ENCODE data around the gene SYT9.

SYT9 gene

DNA sequence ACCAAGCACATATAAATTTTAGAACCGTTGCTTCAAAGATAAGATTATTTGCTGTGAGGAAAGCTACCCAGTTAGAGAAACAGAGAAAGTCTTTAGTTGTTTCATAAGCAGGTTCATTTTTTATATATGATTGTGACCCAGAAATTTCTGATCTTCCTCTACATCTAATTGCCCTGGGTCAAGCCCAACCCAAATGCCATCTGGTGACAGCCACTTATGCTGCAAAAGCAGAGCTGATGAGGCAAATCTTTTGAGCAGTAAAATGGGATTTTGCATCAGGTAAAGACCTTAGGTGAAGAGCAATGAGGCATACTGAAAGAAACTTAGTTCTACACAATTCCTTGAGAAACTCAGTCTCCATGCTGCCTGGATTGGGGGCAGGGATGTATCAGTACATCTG lies 28.0 kb downstream of the SYT9 start:
- H4K20me1 ChIP-seq (ENCODE audit: control insufficient read depth, insufficient read depth, low read depth, low read length), result no peaks in the 10 kb centered on the region
- H3K4me2 ChIP-seq (ENCODE audit: low read length), result no peak overlapping the region
- H3K27me3 ChIP-seq (ENCODE audit: control insufficient read depth, low read length), result no peaks in the 10 kb centered on the region
- H3K9me2 ChIP-seq (replicated peaks; ENCODE audit: control insufficient read depth, low read length), result no peaks in the 10 kb centered on the region
- no peak overlapping the region for H3K4me3 ChIP-seq (ENCODE audit: low read length)
- no peaks in the 10 kb centered on the region for H3K9me3 ChIP-seq (ENCODE audit: control insufficient read depth, insufficient read depth, low read length)
- H3K36me3 ChIP-seq (ENCODE audit: control insufficient read depth, low read length), result no peaks in the 10 kb centered on the region
- no peak overlapping the region for H3K27ac ChIP-seq (ENCODE audit: low read depth, low read length)
- H3F3A ChIP-seq (ENCODE audit: control insufficient read depth, insufficient read depth), result no peaks in the 10 kb centered on the region
- H3K4me1 ChIP-seq (ENCODE audit: control insufficient read depth, low read length), result no peaks in the 10 kb centered on the region
- H3K79me2 ChIP-seq (ENCODE audit: control insufficient read depth, low read length), result no peaks in the 10 kb centered on the region
- no peak for TF ChIP-seq EZH2phosphoT487 (IDR thresholded peaks at IDR 0.05; ENCODE audit: borderline replicate concordance, low read length)
- TF ChIP-seq, protein P1, sequence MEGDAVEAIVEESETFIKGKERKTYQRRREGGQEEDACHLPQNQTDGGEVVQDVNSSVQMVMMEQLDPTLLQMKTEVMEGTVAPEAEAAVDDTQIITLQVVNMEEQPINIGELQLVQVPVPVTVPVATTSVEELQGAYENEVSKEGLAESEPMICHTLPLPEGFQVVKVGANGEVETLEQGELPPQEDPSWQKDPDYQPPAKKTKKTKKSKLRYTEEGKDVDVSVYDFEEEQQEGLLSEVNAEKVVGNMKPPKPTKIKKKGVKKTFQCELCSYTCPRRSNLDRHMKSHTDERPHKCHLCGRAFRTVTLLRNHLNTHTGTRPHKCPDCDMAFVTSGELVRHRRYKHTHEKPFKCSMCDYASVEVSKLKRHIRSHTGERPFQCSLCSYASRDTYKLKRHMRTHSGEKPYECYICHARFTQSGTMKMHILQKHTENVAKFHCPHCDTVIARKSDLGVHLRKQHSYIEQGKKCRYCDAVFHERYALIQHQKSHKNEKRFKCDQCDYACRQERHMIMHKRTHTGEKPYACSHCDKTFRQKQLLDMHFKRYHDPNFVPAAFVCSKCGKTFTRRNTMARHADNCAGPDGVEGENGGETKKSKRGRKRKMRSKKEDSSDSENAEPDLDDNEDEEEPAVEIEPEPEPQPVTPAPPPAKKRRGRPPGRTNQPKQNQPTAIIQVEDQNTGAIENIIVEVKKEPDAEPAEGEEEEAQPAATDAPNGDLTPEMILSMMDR (IDR thresholded peaks at IDR 0.05; ENCODE audit: low read depth, low read length, poor library complexity, severe bottlenecking), result no peak

DNA sequence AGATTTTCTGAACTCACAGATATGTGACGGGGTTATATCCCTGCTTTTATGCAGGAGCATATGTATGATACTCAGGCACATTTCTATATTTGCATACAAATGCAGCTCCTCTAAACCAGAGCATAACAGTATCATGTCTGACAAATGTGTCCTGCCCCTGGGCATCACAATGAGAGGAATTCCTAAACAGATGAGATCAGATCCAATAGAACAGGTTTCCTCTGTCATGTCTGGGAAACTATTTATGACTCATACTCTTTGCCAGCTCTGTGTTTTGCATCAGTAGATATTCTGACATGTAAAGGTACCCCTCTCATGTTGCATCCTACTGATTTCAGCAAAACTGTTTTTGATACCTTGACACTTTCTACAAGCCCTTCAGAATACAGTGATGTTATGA lies 29.4 kb downstream of the SYT9 start:
- no peaks in the 10 kb centered on the region for H4K20me1 ChIP-seq (ENCODE audit: control insufficient read depth, insufficient read depth, low read depth, low read length)
- H3K4me2 ChIP-seq (ENCODE audit: low read length), result no peak overlapping the region
- H3K79me2 ChIP-seq (ENCODE audit: control insufficient read depth, low read length), result no peaks in the 10 kb centered on the region
- TF ChIP-seq, protein P1 (IDR thresholded peaks at IDR 0.05; ENCODE audit: low read depth, low read length, poor library complexity, severe bottlenecking), result no peak
- no peak for TF ChIP-seq EZH2phosphoT487 (IDR thresholded peaks at IDR 0.05; ENCODE audit: borderline replicate concordance, low read length)
- no peak overlapping the region for H3K27ac ChIP-seq (ENCODE audit: low read depth, low read length)
- no peaks in the 10 kb centered on the region for H3K9me2 ChIP-seq (replicated peaks; ENCODE audit: control insufficient read depth, low read length)
- H3K27me3 ChIP-seq (ENCODE audit: control insufficient read depth, low read length), result no peaks in the 10 kb centered on the region
- H3K4me3 ChIP-seq (ENCODE audit: low read length), result no peak overlapping the region
- no peaks in the 10 kb centered on the region for H3K36me3 ChIP-seq (ENCODE audit: control insufficient read depth, low read length)
- no peaks in the 10 kb centered on the region for H3K4me1 ChIP-seq (ENCODE audit: control insufficient read depth, low read length)
- no peaks in the 10 kb centered on the region for H3F3A ChIP-seq (ENCODE audit: control insufficient read depth, insufficient read depth)
- H3K9me3 ChIP-seq (ENCODE audit: control insufficient read depth, insufficient read depth, low read length), result peaks cover 5% of the 10 kb centered on the region; the same call in 1 of the 2 replicates

DNA sequence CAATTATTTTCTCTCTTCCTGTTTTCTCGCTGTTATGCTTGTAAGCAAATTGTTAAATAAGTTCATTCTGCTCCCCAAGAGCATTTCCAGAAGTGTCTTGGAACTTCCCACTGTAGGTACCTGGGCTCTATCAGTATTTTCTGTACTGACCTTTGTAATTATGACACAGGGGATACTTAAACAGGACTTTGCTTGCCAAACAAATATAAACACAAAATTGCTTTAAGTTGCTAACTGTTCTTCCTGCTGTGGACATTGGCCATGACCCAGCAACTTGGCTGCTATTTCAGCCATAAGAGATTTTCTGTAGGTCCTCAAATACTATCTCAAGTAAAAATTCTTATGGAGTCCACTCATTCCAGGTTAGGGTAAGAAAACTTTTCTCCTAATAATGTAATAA lies 30.1 kb downstream of the SYT9 start:
- H3K27ac ChIP-seq (ENCODE audit: low read depth, low read length), result no peak overlapping the region
- H3K27me3 ChIP-seq (ENCODE audit: control insufficient read depth, low read length), result no peaks in the 10 kb centered on the region

More for the DNA sequence above, 30.1 kb downstream of the SYT9 start:
- Histone ChIP-seq H3K9me2 (replicated peaks; ENCODE audit: control insufficient read depth, low read length) (no peaks in the 10 kb centered on the region), H3F3A (ENCODE audit: control insufficient read depth, insufficient read depth) (no peaks in the 10 kb centered on the region), H3K79me2 (ENCODE audit: control insufficient read depth, low read length) (no peaks in the 10 kb centered on the region), H3K9me3 (ENCODE audit: control insufficient read depth, insufficient read depth, low read length) (peaks cover 8% of the 10 kb centered on the region; the same call in 1 of the 2 replicates), H4K20me1 (ENCODE audit: control insufficient read depth, insufficient read depth, low read depth, low read length) (no peaks in the 10 kb centered on the region), H3K4me2 (ENCODE audit: low read length) (no peak overlapping the region), H3K36me3 (ENCODE audit: control insufficient read depth, low read length) (no peaks in the 10 kb centered on the region), H3K4me1 (ENCODE audit: control insufficient read depth, low read length) (no peaks in the 10 kb centered on the region), H3K4me3 (ENCODE audit: low read length) (no peak overlapping the region)
- TF ChIP-seq, protein P1 (IDR thresholded peaks at IDR 0.05; ENCODE audit: low read depth, low read length, poor library complexity, severe bottlenecking), result no peak
- no peak for TF ChIP-seq EZH2phosphoT487 (IDR thresholded peaks at IDR 0.05; ENCODE audit: borderline replicate concordance, low read length)
